Keratinocyte (primary cell): ENCODE data around the gene NPSR1.

Source experiments
- EZH2 ChIP-seq: IDR thresholded peaks from one replicate; pipeline ENCODE4 v1.6.1; 2012; ENCODE audit warnings: inconsistent platforms, mild to moderate bottlenecking, low read length, moderate library complexity
- TF ChIP-seq, protein P1 (sequence below), 3 experiments: IDR thresholded peaks in 1 of 3; conservative IDR thresholded peaks in 1 of 3; optimal IDR thresholded peaks in 1 of 3; 2 replicates in 2 of 3; 3 replicates in 1 of 3; pipeline versions ENCODE3 to v1.5.1; 2011; ENCODE audit warnings: low read length in 3 of 3, mild to moderate bottlenecking in 3 of 3, moderate library complexity in 2 of 3, control low read depth in 1 of 3, inconsistent platforms in 1 of 3; ENCODE audit not compliant: insufficient read depth in 2 of 3; ENCODE audit errors: extremely low read depth in 1 of 3

DNA sequence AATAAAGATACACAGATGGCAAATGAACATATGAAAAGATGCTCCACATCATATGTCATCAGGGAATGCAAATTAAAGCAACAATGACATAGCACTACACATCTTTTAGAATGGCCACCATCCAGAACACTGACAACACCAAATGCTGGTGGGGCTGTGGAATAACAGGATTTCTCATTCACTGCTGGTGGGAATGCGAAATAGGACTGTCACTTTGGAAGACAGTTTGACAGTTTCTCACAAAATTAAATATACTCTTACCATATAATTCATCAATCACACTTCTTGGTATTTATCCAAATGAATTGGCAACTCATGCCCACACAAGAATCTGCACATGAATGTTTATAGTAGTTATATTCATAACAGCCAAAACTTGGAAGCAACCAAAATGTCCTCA, 68.2 kb downstream of the NPSR1 start:
- TF ChIP-seq, protein P1, sequence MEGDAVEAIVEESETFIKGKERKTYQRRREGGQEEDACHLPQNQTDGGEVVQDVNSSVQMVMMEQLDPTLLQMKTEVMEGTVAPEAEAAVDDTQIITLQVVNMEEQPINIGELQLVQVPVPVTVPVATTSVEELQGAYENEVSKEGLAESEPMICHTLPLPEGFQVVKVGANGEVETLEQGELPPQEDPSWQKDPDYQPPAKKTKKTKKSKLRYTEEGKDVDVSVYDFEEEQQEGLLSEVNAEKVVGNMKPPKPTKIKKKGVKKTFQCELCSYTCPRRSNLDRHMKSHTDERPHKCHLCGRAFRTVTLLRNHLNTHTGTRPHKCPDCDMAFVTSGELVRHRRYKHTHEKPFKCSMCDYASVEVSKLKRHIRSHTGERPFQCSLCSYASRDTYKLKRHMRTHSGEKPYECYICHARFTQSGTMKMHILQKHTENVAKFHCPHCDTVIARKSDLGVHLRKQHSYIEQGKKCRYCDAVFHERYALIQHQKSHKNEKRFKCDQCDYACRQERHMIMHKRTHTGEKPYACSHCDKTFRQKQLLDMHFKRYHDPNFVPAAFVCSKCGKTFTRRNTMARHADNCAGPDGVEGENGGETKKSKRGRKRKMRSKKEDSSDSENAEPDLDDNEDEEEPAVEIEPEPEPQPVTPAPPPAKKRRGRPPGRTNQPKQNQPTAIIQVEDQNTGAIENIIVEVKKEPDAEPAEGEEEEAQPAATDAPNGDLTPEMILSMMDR (optimal IDR thresholded peaks at IDR 0.05 in 1 of 3, IDR thresholded peaks at IDR 0.05 in 1 of 3, conservative IDR thresholded peaks at IDR 0.05 in 1 of 3; ENCODE audit: extremely low read depth in 1 of 3, insufficient read depth in 2 of 3, low read length in 3 of 3), result no peak
- no peak for TF ChIP-seq EZH2
